ENCODE data around the gene FUT2. TPM values are rescaled to one million over a fixed set of nuclear protein-coding genes. Genes with fewer than 3 reads are reported as not detected.

The FUT2 gene
- total RNA-seq, 1 donor: not detected

DNA sequence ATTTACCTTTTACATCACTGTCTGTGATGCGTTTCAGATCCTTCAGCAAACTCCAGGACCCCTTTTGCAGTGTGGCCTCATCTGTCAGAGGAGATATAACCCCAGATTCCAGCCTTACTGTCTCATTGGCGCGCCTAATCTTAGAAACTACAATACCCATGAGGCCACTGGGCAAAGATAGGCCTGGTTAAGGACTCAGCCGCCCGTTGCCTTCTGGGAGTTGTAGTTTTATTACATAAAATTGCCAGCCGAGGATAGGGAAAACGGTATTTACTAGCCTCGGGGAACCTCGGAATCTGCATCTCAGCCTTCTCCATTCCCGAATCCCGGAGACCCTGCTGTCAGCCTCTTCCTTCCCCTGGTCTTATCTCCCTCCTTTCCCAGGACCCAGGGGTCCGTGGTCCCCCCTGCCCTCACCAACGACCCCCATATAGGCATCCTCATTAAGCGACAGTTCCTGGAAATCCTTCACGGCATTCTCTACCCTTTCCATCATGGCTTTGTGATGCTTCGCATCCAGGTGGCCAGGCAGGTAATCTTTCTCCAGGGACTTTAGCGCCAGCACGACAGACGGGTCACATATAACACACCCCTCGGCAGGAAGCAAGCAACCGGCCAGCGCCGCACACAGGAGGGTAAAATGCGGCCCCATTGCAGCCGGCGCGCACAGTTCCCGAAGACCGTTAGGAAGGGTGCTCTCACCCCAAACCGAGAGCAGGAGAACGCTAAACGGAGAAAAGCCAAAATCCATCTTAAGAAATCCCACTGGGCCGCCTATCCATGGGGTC lies 49.6 kb downstream of the FUT2 start:
- H3K4me3 ChIP-seq (ENCODE audit: low read length): no peak overlapping the region
- H3K9me3 ChIP-seq (ENCODE audit: low read depth, low read length): no peaks in the 10 kb centered on the region
- peaks cover 15% of the 10 kb centered on the region for H3K4me1 ChIP-seq (ENCODE audit: insufficient read depth, low read length)
- H3K27me3 ChIP-seq (ENCODE audit: insufficient read depth, low read length): peaks cover 23% of the 10 kb centered on the region

- H3K27me3 ChIP-seq (ENCODE audit: insufficient read depth, low read length): peaks cover 19% of the 10 kb centered on the region
Measured at GRCh38 chr19:48746110-48746509, 50.3 kb downstream of the FUT2 start.

DNA sequence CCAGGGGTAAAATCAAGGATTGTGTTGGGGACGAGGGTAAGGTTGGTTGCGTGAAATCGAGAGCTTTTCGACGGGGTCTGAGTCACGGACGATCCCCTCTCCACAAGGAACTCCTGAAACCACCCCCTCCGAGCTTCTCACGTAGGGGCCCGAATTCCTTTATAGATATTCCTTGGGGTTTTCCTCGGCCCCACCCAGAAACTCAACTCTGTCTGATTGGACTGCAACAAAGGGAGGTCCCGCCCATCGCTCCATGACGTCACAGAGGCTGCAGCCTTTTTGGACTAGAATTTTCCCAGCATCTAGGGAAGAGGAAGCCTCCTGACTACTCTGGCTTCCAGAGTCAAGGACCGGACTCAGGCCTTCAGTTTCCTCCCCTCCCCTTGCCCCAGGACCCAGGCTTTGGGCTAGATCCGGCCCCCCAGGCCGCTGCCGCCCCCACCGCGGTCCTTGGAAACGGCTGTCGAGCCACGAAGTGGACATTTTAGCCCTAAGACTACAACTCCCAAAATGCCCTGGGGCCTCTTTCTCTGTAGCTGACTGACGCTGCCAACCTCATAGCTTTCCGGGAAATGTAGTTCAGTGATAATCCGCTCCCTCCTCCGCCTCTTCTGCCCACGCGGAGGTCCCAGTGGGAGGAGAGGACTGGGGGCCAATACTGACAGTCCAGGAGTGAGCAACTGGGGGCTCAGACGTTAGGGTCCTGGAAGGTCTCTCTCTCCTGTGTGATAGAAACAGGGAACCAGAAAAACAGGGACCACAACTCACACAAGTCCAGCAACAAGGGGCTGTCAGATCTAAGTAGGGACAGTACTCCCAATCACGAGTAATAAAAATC lies 51.2 kb downstream of the FUT2 start, which contains the start of gene IZUMO1:
Gene IZUMO1 (minus strand): TSS at position 172 of the 838 bp plus-strand sequence. CDS start 1,050 bp downstream, outside the sequence.
- Histone ChIP-seq H3K9me3 (ENCODE audit: low read depth, low read length) (no peaks in the 10 kb centered on the region), H3K4me1 (ENCODE audit: insufficient read depth, low read length) (peaks cover 7% of the 10 kb centered on the region), H3K27me3 (ENCODE audit: insufficient read depth, low read length) (peaks cover 20% of the 10 kb centered on the region), H3K4me3 (ENCODE audit: low read length) (peak within 1 kb of the TSS; percentile 15)

More at GRCh38 chr19:48746110-48746509, 50.3 kb downstream of the FUT2 start:
- no peaks in the 10 kb centered on the region for H3K9me3 ChIP-seq (ENCODE audit: low read depth, low read length)
- H3K4me3 ChIP-seq (ENCODE audit: low read length): no peak overlapping the region
- H3K4me1 ChIP-seq (ENCODE audit: insufficient read depth, low read length): peaks cover 12% of the 10 kb centered on the region

DNA sequence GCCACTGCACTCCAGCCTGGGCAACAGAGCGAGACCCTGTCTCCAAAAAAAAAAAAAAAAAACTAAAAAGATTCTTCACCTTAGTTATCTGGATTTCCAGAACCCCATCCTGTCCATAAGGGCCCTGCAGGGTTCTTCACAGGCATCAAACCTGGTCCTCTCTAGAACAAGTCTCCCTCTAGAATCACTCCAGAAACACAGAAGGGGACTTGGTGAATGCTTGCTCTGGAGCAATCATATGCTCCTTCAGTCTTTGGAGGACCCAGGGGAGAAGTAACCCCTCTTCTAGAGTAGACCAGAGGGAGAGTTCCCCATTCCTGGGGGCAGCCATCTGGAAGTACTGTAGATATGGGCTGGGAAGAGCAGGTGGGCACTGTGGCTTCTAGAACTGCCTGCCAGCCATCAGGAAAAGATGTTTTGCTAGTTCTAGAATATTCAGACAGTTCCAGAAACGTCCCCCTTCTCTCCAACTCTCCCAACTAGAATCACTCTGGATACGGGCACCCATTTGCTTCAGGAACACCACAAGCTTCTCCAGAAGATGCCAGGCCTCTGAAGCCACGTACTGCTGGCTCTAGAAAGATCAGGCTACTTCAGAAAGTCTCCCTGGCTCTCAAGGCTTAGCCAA lies 53.9 kb downstream of the FUT2 start:
- peaks cover 23% of the 10 kb centered on the region for H3K4me1 ChIP-seq (ENCODE audit: insufficient read depth, low read length)
- H3K4me3 ChIP-seq (ENCODE audit: low read length): no peak overlapping the region

GRCh38 chr19:48750351-48750750 lies 54.6 kb downstream of the FUT2 start:
- H3K27me3 ChIP-seq (ENCODE audit: insufficient read depth, low read length): peaks cover 34% of the 10 kb centered on the region
- H3K4me1 ChIP-seq (ENCODE audit: insufficient read depth, low read length): peaks cover 23% of the 10 kb centered on the region
- H3K9me3 ChIP-seq (ENCODE audit: low read depth, low read length): no peaks in the 10 kb centered on the region
- H3K4me3 ChIP-seq (ENCODE audit: low read length): no peak overlapping the region

More for the DNA sequence above, 53.9 kb downstream of the FUT2 start:
- H3K27me3 ChIP-seq (ENCODE audit: insufficient read depth, low read length): peaks cover 39% of the 10 kb centered on the region
- H3K9me3 ChIP-seq (ENCODE audit: low read depth, low read length): no peaks in the 10 kb centered on the region

DNA sequence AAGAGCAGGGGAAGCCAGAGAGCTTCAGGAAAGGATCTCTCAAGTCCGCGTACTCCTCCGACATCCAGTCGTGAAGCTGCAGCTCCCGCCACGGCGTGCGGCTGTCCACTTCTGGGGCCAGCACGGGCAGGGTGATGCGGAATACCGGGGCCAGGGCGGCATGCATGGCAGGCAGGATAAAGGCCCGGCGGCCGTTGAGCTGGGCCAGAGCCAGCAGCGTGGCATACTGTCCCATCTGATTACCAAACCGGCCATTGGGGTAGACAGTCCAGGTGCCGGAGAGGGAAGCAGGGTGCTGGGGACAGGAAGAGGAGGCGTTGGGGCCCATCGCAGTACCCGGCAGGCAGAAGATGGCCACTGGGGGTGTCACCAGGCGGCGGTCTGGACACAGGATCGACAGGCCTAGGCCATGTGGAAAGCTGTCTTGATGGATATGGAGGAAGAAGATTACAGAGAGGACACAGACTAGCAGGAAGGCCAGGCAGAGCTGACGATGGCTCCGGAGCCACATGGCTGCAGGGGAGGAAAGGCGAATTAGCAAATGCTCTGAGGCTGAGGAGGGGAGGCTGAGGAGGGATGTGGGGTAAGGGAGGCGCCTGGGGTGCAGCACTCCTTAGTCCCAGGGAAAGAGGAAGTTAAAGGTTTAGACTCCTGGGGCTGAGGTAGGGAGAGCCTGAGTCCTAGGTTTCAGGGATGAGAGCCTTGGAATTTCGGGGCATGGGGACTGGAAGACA lies 55.2 kb downstream of the FUT2 start:
- H3K9me3 ChIP-seq (ENCODE audit: low read depth, low read length): no peaks in the 10 kb centered on the region
- no peak overlapping the region for H3K4me3 ChIP-seq (ENCODE audit: low read length)
- H3K27me3 ChIP-seq (ENCODE audit: insufficient read depth, low read length): peaks cover 28% of the 10 kb centered on the region
- H3K4me1 ChIP-seq (ENCODE audit: insufficient read depth, low read length): peaks cover 23% of the 10 kb centered on the region

DNA sequence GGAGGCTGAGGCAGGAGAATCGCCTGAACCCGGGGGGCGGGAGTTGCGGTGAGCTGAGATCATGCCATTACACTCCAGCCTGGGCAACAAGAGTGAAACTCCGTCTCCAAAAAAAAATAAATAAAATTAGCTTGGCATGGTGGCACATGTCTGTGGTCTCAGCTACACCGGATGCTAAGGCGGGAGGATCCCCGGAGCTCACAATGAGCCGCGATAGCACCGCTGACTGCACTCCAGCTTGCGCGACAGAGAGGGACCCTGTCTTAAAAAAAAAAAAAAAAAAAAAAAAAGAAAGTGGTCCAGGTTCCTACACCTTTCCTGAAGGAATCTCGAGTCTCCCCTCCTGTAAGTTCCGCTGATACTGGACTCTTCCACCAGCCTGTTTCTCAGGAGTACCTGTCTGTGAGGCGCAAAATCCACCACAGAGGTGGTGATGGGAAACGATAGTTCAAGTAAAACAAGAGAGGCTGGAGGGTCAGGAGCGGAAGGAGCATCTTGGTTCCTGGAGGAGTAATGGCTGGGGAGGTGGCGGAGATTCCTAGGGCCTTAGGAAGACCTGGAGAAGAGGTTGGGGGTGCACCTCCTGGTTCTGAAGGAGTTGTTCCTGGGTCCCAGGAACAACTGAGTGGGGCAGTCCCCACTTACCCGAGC lies 56.2 kb downstream of the FUT2 start:
- H3K4me1 ChIP-seq (ENCODE audit: insufficient read depth, low read length): peaks cover 20% of the 10 kb centered on the region
- peaks cover 20% of the 10 kb centered on the region for H3K27me3 ChIP-seq (ENCODE audit: insufficient read depth, low read length)
- H3K4me3 ChIP-seq (ENCODE audit: low read length): no peak overlapping the region

DNA sequence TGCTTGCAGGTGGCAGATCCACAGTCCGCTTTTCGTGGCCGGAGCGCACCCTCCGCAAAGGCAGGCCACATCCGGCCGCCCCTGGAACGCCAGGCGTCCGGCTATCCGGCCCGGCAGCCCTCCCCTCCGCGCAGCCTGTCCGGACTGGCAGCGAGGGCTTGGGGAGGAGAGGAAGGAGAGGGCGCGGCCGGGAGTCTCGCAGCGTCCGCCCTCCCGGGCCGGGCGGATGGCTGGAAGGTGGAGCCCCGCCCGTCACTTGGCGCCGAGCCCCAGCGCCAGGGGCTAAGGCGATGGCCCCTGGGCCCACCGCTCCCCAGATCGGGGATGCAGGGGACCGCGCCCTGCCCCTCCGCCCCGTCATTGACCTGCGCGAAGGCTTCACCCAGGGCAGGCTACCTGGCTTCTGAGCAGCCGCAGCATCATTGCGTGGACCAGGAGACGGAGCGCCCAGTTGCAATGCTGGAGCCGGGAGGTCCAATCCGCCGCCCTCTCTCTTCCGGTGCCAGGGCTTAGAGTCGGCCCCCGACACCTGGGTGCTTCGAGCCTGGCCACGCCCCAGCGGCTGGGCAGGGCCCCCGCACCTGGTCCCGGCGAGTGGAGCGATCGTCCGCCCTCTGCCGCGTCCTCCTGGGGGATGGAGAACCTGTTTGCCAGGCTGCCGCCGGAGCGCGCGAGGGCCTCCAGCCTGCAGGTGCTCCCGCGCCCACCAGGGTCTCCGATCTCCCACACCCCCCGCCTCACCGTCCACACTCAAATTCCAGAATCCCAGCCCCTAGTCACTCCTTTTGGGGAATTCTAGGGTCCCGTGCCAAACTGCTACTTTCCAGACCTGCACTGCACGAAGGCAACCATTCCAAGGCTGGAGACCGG lies 57.0 kb downstream of the FUT2 start, which contains the start of gene FUT1:
Gene FUT1 (minus strand): TSS at position 146 of the 870 bp plus-strand sequence. CDS start 1,360 bp downstream, outside the sequence.
- H3K27me3 ChIP-seq (ENCODE audit: insufficient read depth, low read length): peaks cover 20% of the 10 kb centered on the region
- no peaks in the 10 kb centered on the region for H3K9me3 ChIP-seq (ENCODE audit: low read depth, low read length)
- peak within 1 kb of the TSS; percentile 12 for H3K4me3 ChIP-seq (ENCODE audit: low read length)

More for the DNA sequence above, 56.2 kb downstream of the FUT2 start:
- no peaks in the 10 kb centered on the region for H3K9me3 ChIP-seq (ENCODE audit: low read depth, low read length)

DNA sequence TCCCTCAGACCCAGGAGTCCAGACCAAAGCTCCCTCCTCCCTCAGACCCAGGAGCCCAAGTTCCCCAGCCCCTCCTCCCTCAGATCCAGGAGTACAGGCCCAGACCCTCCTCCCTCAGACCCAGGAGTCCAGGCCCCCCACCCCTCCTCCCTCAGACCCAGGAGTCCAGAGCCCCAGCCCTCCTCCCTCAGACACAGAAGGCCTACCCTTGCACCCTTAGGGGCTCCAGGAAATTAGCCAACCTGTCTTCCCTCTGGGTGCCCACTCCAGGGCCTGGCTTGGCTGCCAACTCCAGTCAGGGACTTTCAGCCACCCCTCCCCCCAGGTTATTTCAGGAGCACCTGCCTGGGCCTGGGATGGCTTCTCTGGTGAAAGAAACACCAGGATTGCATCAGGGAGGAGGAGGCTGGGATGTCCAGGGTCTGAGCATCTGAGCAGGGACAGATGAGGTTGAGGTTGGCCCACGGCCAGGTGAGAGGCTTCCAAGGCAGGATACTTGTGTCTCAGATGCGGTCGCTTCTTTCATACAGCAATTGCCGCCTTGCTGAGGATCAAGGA lies 59.4 kb downstream of the FUT2 start, which contains the start of gene FGF21:
Gene FGF21 (plus strand): TSS at position 441 of the 558 bp plus-strand sequence. CDS start 713 bp downstream, outside the sequence.
- H3K9me3 ChIP-seq (ENCODE audit: low read depth, low read length): no peaks in the 10 kb centered on the region
- no peak within 1 kb of the TSS for H3K4me3 ChIP-seq (ENCODE audit: low read length)
- peaks cover 17% of the 10 kb centered on the region for H3K4me1 ChIP-seq (ENCODE audit: insufficient read depth, low read length)
- peaks cover 20% of the 10 kb centered on the region for H3K27me3 ChIP-seq (ENCODE audit: insufficient read depth, low read length)

More for the DNA sequence above, 57.0 kb downstream of the FUT2 start, which contains the start of gene FUT1:
- H3K4me1 ChIP-seq (ENCODE audit: insufficient read depth, low read length): peaks cover 17% of the 10 kb centered on the region

Other genes with a start within 250 kb of the FUT2 start
- gene GRWD1, start 250.0 kb upstream of the FUT2 start, total RNA-seq: 15.2 TPM
- gene KCNJ14, start 240.4 kb upstream of the FUT2 start, total RNA-seq: 1.7 TPM
- gene CYTH2, start 226.6 kb upstream of the FUT2 start, total RNA-seq: 14.9 TPM
- 1.5 TPM for gene LMTK3, start 184.1 kb upstream of the FUT2 start, total RNA-seq
- not detected for gene SULT2B1, start 143.8 kb upstream of the FUT2 start, total RNA-seq
- not detected for gene SPACA4, start 89.2 kb upstream of the FUT2 start, total RNA-seq
- 0.73 TPM for gene FAM83E, start 80.9 kb upstream of the FUT2 start, total RNA-seq
- 2,431 TPM for gene RPL18, start 76.8 kb upstream of the FUT2 start, total RNA-seq
- 4.5 TPM for gene SPHK2, start 76.5 kb upstream of the FUT2 start, total RNA-seq
- gene DBP, start 58.6 kb upstream of the FUT2 start, total RNA-seq: 28.2 TPM
- gene CA11, start 49.8 kb upstream of the FUT2 start, total RNA-seq: 2.4 TPM
- 0.63 TPM for gene NTN5, start 23.0 kb upstream of the FUT2 start, total RNA-seq
- 0.10 TPM for gene MAMSTR, start 23.8 kb downstream of the FUT2 start, total RNA-seq
- 0.10 TPM for gene RASIP1, start 44.6 kb downstream of the FUT2 start, total RNA-seq
- not detected for gene IZUMO1, start 50.9 kb downstream of the FUT2 start, total RNA-seq
- not detected for gene FUT1, start 56.7 kb downstream of the FUT2 start, total RNA-seq
- not detected for gene FGF21, start 59.6 kb downstream of the FUT2 start, total RNA-seq
- 3.9 TPM for gene BCAT2, start 115.1 kb downstream of the FUT2 start, total RNA-seq
- 0.42 TPM for gene HSD17B14, start 140.5 kb downstream of the FUT2 start, total RNA-seq
- 1.3 TPM for gene PLEKHA4, start 172.6 kb downstream of the FUT2 start, total RNA-seq
- gene PPP1R15A, start 176.4 kb downstream of the FUT2 start, total RNA-seq: 644 TPM
- 0.31 TPM for gene TULP2, start 202.8 kb downstream of the FUT2 start, total RNA-seq
- 166 TPM for gene NUCB1, start 204.3 kb downstream of the FUT2 start, total RNA-seq
- gene DHDH, start 237.7 kb downstream of the FUT2 start, total RNA-seq: 0.21 TPM

Data from mononuclear cell (primary cell).